Right renal pelvis (tissue), 4 donors: ENCODE results near the gene HBG1. TPM values are rescaled to one million over a fixed set of nuclear protein-coding genes. Genes with fewer than 3 reads are reported as not detected.
"Not testable (repeated sequence)": the region's sequence is repeated elsewhere in the genome, so short reads cannot be mapped to it uniquely, and the experiment has no call there.

ENCODE experiments used
- DNase-seq, 4 donors: peaks; one replicate each; pipeline ENCODE4 v3.0.0-alpha.2; 2013; ENCODE audit warnings: low read depth in 4 of 4, low spot score in 3 of 4, missing footprints in 1 of 4
- polyA plus RNA-seq, 4 donors: library from polyadenylated mRNA; unstranded; fragments of 120-200 nt; gene quantifications; one replicate each; pipeline ENCODE4 v1.2.1, GENCODE V29; 2013; ENCODE audit not compliant: insufficient read length in 4 of 4

HBG1 gene
- polyA plus RNA-seq, 4 donors: 2.5 to 13.0 (median 4.6) TPM

DNA sequence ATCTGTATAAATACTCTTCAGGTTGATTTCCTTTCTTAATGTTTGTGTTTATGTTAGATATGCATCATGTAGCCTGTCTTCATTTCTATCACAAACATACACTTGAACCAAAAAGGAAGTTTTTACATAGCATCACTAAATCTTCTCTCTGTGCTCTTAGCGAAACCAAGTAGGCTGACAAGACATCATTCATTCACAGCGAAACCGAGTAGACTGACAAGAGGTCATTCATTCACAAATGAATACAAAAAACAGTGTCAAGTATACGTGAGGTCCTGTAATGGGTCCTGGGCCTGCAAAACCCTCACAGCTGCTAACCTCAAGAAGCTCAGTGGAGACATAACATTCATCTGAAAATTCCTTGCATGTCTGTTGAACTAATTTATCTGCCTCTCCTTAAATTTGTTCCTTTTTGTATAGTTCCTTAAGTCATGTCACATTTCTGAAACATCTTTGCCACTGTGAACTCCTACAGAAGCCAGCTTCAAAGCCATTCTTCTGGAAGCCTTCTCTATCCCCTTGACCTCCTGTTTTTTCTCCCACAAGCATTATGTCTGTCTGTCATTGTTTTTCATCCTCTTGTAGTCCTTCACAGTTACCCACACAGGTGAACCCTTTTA lies 29.9 kb upstream of the HBG1 start:
- no peak for DNase-seq

GRCh38 chr11:5277807-5278382 lies 28.2 kb upstream of the HBG1 start:
- no peak for DNase-seq

DNA sequence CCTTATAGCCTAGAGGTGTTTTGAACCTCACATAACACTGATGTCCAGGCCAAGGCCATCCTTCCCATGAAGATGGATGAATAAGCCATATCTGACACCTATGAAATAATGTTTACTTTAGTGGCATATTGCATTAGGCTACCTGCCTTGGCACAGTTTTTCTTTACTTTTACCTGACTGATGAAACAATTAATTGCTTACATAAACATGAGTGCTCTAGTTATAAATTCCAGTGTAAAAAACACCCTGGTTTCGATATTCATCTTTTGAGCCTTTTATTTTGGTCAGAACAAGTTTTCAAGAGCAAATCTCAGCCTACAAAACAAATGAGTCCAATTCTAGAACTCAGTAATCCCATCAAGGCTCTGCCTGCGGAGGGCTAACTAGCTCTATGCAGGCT lies 27.0 kb upstream of the HBG1 start:
- DNase-seq: no peak

GRCh38 chr11:5275369-5276110 lies 25.9 kb upstream of the HBG1 start:
- no peak for DNase-seq

DNA sequence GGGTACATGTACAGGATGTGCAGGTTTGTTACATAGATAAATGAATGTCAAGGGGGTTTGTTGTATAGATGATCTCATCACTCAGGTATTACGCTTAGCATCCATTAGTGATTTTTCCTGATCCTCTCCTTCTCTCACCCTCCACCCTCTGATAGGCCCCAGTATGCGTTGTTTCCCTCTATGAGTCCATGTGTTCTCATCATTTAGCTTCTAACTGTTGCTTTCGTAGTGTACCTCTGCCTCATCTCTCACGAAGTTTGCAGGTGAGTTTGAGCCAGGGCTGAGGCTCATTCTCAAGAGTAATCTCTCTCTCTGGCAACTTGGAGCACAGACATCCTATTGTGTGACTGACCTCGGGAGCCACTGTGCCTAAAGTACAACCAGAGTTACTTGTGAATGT lies 24.7 kb upstream of the HBG1 start:
- no peak for DNase-seq

DNA sequence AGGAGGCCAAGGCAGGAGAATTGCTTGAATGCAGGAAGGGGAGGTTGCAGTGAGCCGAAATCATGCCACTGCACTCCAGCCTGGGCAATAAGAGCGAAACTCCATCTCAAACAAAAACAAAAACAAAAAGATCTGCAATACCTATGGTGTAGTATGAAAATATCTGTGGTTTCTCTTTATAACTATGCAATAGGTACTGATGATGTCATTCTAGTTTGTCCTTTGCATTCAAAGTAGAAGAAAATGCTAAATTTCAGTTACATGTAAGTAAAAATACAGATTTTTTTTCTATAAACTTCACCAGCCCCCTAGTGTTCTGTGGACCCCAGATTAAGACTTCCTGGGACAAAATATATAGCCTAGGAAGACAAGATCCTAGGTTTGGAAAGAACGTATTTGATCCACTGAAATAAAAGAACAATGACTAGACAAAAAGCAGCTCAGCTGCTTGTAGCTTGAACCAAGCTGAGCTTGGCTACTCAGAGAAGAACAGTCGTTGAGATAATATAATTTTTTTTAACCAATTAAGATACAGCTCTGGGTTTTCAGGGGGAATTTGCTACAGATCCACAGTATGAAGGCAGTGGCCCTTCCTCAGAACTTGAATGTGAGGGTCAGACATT lies 22.8 kb upstream of the HBG1 start:
- no peak for DNase-seq

DNA sequence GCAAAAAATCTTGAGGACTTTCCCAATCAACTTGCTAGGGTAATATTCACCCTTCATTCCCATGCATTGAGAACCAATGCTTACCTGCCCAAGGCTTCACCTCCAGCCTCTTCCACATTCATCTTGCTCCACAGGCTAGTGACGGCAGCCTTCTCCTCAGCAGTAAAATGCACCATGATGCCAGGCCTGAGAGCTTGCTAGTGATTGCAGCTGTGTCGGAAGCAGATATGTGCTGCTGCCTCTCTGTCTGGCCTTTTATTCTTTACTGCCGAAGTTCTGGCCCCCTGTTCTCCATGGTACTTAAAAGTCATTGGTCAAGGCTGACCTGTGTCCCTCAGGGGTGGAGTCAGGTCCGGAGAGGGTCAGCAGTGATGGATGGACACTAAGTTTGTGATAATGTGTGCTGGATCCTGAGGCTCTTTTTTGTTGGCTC lies 20.1 kb upstream of the HBG1 start, which contains the start of gene HBE1:
Gene HBE1 (minus strand): TSS at position 231 of the 433 bp plus-strand sequence. CDS start 55 bp downstream, at position 176.
- DNase-seq: no peak

- DNase-seq: no peak
Measured at GRCh38 chr11:5267033-5267563, 17.4 kb upstream of the HBG1 start.

- DNase-seq: no peak
Measured at GRCh38 chr11:5266609-5267008, 17.0 kb upstream of the HBG1 start.

DNA sequence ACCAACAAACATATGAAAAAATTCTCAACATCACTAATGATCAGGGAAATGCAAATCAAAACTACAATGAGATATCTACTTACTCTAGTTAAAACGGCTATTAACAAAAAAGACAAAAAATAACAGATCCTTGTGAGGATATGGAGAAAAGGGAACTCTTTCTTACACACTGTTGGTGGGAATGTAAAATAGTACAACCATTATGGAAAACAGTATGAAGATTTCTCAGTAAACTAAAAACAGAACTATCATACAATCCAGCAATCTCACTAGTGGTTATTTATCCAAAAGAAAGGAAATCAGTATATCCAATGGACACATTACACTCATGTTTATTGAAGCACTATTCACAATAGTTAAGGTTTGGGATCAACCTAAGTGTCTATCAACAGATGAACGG lies 16.2 kb upstream of the HBG1 start:
- DNase-seq: no peak

DNA sequence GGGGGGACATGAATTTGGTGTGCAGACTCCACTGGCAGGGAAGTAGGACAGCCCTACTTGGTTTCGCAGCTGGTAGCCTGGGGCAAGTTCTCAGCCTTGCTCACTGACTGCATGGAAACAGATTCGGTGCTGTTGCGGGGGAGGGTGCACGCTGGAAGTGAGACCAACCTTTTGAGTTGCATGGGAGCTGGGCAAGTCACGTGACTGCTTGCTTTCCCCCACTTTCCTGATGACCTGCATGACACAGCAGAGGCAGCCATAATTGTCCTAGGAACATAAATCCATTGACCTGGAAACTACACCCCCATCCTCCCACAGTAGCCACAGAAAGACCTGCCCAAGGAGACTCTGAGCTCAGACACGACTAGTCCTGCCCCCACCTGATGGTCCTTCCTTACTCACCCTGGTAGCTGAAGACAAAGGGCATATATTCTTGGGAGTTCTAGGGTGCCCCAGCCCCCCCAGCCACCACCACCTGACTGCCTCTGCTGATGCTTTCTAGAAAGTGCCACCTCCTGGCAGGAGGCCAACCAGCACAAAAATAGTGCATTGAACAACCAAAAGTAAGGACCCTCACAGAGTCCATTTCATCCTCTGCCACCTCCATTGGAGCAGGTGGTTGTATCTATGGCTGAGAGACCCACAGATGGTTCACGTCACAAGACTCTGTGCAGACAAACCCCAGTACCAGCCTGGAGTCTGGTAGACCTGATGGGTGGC lies 9.0 kb upstream of the HBG1 start:
- DNase-seq: no peak

DNA sequence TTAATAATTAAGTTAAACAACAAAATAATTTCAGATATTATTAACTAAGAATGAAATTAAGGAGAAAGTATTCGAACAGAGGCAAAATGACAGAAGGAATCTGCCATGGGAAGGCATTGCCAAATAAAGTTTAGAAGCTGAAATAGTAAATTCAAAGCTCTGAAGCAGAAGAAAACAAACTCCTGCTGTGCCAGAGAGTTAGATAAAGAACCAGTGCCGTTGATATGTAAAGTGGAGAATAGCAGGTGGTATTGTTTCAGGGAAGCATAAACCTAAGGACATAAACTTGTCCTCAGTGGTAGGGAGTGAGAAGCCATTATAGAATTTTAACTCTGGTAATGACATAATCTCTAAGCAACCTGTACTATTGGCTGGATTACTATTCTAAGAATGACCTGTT lies 7.6 kb upstream of the HBG1 start:
- DNase-seq: no peak

- DNase-seq: not testable (repeated sequence)
Measured at GRCh38 chr11:5254646-5255413, 5.2 kb upstream of the HBG1 start, which contains the start of gene HBG2. Gene HBG2 (minus strand): TSS chr11:5254781. CDS start chr11:5254728, 53 bp downstream.

DNA sequence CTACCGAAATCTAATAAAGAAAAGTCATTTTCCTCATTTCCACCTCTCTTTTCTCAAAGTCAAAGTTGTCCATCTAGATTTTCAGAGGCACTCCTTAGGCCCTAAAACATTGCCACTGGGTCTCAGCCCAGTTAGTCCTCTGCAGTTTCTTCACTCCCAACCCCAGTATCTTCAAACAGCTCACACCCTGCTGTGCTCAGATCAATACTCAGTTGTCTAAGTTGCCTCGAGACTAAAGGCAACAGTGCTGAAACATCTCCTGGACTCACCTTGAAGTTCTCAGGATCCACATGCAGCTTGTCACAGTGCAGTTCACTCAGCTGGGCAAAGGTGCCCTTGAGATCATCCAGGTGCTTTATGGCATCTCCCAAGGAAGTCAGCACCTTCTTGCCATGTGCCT lies 4.4 kb upstream of the HBG1 start:
- not testable (repeated sequence) for DNase-seq

DNA sequence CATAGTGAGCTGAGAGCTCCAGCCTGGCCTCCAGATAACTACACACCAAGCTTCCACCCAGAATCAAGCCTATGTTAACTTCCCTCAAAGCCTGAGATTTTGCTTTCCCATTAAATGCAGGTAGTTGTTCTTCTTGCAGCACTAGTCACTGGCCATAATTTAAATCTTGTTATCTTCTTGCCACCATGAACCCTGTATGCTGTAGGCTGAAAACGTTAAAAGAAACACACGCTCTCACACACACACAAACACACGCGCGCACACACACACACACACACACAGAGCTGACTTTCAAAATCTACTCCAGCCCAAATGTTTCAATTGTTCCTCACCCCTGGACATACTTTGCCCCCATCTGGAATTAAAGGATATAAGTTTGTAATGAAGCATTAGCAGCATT lies 3.8 kb upstream of the HBG1 start:
- DNase-seq: not testable (repeated sequence)

DNA sequence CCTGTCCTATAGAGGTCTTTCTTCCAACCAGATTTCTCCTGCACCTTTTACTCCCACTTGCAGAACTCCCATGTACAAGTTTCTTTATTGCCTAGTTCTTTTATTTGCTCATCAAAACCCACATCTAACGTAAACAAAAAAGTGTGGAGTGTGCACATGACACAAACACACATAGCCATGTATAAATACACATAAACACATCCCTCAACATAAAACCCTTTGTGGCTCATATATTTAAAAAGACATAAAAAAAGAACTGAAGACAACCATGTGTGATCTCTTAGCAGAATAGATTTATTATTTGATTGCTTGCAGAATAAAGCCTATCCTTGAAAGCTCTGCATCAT lies 3.2 kb upstream of the HBG1 start:
- no peak for DNase-seq

GRCh38 chr11:5252192-5252918 lies 2.7 kb upstream of the HBG1 start:
- DNase-seq: no peak

DNA sequence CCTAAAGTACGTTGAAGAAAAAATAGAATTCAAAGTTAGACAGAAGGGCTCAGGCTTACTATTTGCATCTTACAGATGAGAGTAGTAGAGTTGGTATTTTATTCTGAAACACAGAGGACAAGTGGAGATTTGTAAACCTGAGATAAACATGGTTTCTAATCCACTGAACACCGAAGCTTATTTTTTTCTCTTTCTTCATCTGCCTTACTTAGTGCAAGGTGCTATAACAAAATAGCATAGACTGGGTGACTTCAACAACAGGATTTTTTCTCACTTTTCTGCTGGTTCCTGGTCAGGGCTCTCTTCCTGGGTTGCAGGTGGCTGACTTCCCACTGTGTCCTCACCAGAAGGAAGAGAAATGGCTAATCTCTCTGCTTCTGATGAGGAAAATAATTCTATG lies 2.1 kb upstream of the HBG1 start:
- DNase-seq: no peak

DNA sequence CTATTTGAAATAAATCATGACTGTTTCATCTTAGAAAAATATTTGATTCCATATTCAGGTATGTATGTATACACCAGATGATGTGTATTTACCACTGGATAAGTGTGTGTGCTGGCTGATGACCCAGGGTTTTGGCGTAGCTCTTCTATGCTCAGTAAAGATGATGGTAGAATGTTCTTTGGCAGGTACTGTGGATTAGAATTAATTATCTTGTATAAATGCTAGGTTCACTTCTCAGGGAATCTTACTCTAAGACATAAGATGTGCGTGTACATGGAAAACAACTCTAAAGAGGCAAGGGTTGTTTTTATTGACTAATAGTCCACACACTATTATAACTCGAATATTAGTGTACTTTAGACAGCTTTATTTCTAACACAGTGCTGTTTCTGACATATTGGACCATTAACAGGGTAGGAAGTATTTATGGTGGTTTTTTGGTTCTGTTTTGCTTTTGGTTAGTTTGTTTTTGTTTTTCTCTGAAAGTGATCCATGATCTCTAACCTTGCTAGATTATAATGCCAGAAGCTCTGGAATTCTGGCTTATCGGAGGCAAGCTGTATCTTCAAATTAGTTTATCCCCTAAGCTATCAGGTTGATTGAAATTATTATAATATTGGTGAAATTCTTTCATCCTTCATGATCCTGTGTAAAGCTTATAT lies 1.0 kb upstream of the HBG1 start:
- no peak for DNase-seq
